Stimulated activated CD4-positive, alpha-beta T cell treated with anti-CD3 and anti-CD28 coated beads, Interleukin-12 subunit alpha, Interleukin-12 subunit beta, amount 100 ng/mL, for 24 hours (primary cell): ENCODE results near the gene HABP2.

Source experiments
- DNase-seq, 2 experiments: peaks; one replicate each; pipeline ENCODE4 v3.0.0-alpha.2; 2020; ENCODE audit warnings: low read depth in 2 of 2

Gene HABP2

GRCh38 chr10:113605268-113605978 is 52.6 kb downstream of the HABP2 start:
- DNase-seq = no peak

- no peak for DNase-seq
These were observed 56.9 kb downstream of the HABP2 start for GRCh38 chr10:113609704-113610108.

DNA sequence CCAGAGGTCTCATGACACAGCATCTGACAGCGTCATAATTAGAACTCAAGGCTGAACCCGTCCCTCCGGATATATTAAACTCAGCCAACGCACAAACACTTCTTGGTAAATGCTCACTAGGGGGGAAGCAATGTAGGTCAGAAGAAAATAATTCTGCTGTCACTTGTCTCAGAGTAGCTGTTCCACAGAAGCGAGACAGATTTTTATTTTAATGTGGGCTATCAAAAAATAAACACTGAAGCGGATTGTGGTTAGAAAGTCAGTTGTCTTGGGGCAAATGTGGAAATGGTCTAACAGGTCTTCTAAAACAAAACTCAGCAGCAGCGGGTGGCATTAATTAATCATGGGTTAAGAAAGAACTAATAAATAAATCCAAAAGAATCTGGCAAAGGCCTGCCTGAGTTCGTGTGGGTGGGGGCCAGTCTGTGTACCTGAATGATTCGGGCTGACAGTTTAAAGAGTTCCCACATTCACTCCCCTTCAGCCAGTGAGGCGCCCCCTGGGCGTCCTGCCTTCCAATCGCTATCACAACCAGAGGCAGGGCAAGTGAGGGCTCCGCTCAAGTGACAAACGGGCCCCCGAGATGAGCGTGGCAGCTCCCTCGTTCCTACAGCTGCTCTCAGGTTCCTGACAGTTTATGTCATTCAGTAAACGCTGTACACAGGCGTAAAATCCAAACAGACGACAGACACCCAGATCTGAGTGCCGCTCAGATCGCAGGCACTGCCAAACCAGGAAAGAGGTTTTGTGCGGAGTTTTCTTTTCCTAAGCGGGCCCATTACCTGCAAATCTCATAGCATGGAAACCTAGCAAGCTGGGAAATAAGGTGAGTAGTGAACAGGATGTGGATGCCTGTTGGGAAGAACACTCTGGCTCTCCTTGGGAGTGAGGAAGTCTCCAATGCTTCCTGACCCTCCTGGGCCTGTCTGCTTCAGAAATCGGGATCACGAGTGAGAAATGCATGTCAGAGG is 58.1 kb downstream of the HABP2 start:
- DNase-seq = no peak

GRCh38 chr10:113612154-113612553 is 59.3 kb downstream of the HABP2 start:
- no peak for DNase-seq

GRCh38 chr10:113613427-113613826 is 60.6 kb downstream of the HABP2 start:
- DNase-seq = no peak

DNA sequence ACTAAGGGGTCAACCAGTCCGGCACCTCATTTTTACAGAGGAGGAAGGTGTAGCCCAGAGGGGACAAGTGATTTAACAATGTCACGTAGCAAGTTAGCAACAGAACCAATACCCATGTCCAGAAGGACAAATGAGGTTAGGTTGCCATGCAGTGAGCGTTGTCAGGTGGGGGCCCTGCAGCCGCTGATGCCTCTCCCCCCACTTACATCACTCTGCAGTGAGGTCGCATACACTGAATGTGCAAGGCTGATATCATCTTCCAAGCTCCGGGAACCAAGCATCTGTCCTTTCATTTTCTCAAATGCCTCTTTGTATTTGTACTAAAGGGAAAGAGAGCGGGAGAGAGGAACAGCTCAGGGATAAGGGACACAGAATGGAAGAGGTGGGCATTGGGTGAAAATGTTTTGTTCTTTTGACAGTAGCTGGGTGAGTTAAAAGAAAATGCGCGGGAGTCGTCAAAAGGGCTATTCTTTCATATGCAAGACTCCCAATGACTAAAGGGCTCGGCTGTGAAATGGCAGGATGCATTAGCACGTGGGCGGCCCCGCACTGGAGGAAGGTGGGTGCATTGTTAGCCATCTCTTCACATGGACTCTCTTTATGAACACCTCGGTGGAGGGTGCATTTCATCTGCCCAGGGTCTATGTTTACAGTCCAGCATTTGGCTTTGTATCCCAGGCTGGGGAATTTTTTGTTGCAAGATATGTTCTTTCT is 61.3 kb downstream of the HABP2 start:
- DNase-seq = no peak

- DNase-seq = no peak
These were observed 63.6 kb downstream of the HABP2 start for GRCh38 chr10:113616244-113617074.

DNA sequence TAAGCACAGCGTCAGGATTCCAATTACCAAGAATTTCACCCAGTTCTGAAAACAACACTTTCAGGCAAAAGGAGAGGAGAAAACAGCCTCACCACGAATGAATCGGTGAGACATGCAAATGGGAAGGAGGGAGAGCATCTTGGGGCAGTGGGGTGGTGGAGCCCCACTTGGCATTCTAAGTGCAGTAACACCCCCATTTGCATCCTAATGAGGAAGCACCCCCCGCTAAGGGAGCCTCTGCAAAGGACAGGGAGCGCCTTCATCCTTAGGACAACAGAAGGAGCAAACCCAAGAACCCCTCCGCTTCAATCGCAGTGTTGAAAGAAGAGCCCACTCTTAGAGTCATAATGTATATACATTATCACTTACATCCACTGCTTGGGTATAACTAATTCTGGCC is 64.2 kb downstream of the HABP2 start:
- no peak for DNase-seq

DNA sequence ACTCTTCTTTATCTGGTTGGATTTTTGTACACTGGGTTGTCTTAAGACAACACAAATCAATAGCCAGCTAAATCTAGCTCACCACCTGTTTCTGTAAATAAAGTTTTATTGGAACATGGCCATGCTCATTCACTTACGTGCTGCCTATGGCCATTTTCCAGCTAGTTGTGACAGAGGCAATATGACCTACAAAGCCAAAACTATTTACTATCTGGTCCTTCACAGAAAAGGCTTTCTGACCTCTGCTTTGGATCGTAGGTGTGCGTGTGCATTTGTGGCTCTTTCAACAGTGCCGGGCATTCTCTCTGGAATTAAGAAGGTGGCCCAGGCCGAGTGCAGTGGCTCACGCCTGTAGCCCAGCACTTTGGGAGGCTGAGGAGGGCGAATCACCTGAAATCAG is 65.5 kb downstream of the HABP2 start:
- no peak for DNase-seq

- DNase-seq = no peak
These were observed 66.5 kb downstream of the HABP2 start for GRCh38 chr10:113619401-113619800.

- no peak for DNase-seq
These were observed 67.7 kb downstream of the HABP2 start for GRCh38 chr10:113620511-113620910.

- DNase-seq = no peak
These were observed 68.1 kb downstream of the HABP2 start for GRCh38 chr10:113620936-113621335.

DNA sequence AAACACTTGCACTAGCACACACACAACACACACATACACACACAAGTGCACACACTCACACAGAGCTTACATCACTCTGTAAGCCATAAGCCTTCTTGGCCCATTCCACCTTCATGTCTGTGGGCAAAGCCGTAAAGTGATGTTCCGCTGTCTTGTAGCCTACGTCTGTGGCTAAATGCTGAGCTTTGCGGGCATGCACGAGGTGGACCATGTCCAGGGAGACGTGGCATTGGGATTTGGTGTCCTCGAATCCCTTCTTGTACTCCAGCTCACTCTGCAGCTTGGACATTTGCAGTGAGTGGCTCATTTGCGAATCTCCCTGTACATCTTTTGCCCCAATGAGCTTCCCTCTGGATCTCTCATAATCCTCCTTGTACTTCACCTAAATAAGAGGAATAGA is 68.9 kb downstream of the HABP2 start:
- DNase-seq = no peak

- DNase-seq = no peak
These were observed 70.0 kb downstream of the HABP2 start for GRCh38 chr10:113622831-113623230.

DNA sequence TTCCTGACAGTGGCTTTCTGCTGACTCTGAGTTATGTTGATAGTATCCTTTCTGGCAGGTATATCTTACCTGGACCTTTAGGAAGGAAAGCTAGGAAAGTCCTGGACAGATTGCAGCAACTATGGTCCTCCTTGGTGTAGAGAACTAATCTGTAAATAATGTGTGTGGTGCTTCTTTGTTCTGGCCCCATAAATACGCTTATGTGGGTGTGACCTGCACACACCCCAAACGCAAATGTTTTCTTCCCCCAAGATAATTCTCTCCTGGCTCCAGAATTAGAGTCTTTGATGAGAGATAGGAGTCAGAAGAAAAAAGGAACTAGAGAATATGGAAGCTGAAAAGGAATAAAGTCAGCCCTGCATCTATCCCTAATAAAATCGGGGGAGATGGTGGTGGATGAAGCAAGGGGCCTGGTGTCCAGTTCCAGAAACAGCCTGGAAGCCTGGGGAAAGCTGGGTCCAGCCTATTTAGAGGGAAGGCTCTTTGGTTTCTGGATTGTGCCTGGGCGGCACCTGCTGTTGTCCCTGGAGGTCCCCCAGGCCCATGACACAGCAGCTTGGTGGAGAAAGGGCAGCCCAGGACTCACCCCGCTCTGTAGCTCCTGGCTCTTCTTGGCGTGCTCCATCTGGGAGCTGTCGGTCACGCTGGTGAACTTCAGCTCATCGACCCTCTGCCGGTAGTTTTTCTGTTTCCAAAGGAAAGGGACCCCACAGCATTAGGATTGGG is 72.8 kb downstream of the HABP2 start:
- no peak for DNase-seq

- no peak for DNase-seq
These were observed 74.0 kb downstream of the HABP2 start for GRCh38 chr10:113626809-113627355.

- DNase-seq = no peak
These were observed 75.0 kb downstream of the HABP2 start for GRCh38 chr10:113627836-113628235.

DNA sequence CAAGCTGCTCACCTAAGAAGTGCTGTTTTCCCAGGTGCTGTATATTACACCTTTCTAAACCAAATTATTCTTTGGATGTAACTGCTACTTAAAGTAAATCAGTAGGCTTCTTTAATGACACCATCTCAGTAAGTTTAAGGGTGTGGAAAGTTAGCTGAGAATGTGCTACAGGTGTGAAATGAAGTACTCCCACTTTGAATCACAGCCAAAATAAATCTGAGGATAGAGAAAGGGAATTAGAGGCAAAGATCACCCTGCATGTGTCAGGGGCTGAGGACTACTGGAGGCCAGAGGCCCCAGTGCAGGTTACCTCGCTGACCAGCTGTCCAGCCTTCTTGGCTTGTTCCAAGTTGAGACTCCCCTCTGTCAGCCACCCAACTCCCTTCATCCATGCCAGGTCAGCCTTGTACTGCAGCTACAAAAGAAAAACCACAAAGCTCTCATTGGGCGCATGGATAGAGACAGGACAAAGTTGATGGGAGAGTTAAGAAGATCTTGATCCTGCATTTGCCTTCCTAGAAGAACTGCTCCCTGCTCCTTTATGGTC is 75.8 kb downstream of the HABP2 start:
- no peak for DNase-seq

- DNase-seq = no peak
These were observed 78.2 kb downstream of the HABP2 start for GRCh38 chr10:113630929-113631533.
